SU-DHL-6 (cell line): ENCODE measurements around the gene NELL1.

Experiments
- CTCF ChIP-seq: fragments of 200-600 bp; sonication (generic); IDR thresholded peaks from one replicate; pipeline ENCODE4 v1.5.1; 2017; ENCODE audit warnings: antibody characterized with exemption, mild to moderate bottlenecking, low read length, moderate library complexity; ENCODE audit not compliant: insufficient read depth, poor library complexity, severe bottlenecking
- EZH2phosphoT487 ChIP-seq: fragments of 200-600 bp; sonication (generic), shearing (Covaris generic); conservative IDR thresholded peaks from 2 replicates; pipeline ENCODE4 v1.6.1; 2018; ENCODE audit warnings: mild to moderate bottlenecking, antibody characterized with exemption, low read length, moderate library complexity, mixed read lengths

- TF ChIP-seq CTCF (no peak), EZH2phosphoT487 (no peak)
Measured at GRCh38 chr11:21144531-21144930, 475.1 kb downstream of the NELL1 start.
